Measurements from ENCODE around the gene FHIT. TPM values are rescaled to one million over a fixed set of nuclear protein-coding genes. Genes with fewer than 3 reads are reported as not detected.
"Not testable (repeated sequence)": the region's sequence is repeated elsewhere in the genome, so short reads cannot be mapped to it uniquely, and the experiment has no call there.

The FHIT gene
- total and polyA plus RNA-seq, 5 experiments from 2014 or later, result 11.7 to 32.3 (median 15.5) TPM

DNA sequence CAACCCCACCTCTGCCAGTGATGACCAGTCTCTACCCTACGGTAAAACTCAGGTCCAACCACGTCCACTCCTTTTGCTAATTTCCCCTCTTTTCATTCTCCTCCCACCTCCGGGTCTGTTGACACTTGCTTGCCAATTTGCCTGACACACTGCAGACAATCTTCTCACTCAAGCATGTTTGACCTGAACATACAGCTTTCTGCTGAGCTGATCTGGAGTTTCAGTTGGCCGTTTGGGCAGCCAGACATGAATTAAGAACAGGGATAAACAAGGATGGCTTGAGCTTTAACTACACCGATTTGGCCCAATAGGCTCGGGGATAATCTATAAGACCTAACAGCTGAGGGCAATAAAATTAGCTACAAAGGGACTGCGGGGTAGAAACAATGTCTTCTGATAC, 1442.8 kb downstream of the FHIT start:
- Mint-ChIP-seq H3K27ac (no peak overlapping the region), H3K9me3 (no peaks in the 10 kb centered on the region), H3K36me3 (peaks cover 0 to 6% (median 2%) of the 10 kb centered on the region in 3 donors), H3K4me1 (peaks cover 8 to 23% (median 14%) of the 10 kb centered on the region in 4 donors), H3K27me3 (no peaks in the 10 kb centered on the region), H3K4me3 (no peak overlapping the region)
- POLR2A ChIA-PET, result no interaction called here
- no peak for DNase-seq
- ATAC-seq, result no peak

DNA sequence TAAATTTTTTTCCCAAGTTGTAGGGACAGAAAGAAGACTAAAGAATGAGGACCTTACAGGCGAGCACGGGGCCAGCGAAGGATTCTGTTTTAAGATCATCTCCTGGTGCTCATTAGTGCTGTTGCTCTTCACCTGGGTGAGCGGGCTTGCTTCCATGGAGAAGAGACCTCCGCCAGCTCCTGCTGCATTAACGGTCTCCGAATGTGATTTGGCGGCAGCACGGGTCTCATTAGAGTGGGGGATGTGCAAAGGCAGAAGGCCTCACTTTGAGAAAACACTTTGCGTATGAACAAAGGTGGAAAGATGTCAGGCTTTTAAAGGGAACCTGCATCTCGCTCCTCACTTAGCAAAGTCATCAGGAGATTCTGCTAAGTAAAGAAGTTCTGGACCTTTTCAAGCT, 1448.0 kb downstream of the FHIT start:
- ATAC-seq, result no peak
- Mint-ChIP-seq H3K27ac (no peak overlapping the region), H3K9me3 (no peaks in the 10 kb centered on the region), H3K27me3 (no peaks in the 10 kb centered on the region), H3K4me3 (no peak overlapping the region), H3K4me1 (peaks cover 4 to 26% (median 20%) of the 10 kb centered on the region in 4 donors), H3K36me3 (peaks cover 0 to 17% (median 2%) of the 10 kb centered on the region in 3 donors)
- DNase-seq, result no peak
- POLR2A ChIA-PET, result no interaction called here

DNA sequence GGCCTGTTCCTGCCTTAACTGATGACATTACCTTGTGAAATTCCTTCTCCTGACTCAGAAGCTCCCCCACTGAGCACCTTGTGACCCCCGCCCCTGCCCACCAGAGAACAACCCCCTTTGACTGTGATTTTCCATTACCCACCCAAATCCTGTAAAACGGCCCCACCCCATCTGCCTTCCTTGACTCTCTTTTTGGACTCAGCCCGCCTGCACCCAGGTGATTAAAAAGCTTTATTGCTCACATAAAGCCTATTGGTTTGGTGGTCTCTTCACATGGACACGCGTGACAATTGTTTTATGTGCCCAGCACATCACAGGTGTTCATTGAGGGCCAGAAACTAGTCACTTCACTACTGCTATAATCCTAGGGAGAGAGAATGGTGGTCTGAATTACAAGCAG, 1448.8 kb downstream of the FHIT start:
- H3K36me3 Mint-ChIP-seq, result peaks cover 0 to 15% (median 2%) of the 10 kb centered on the region in 3 donors
- DNase-seq, ATAC-seq, H3K27me3 Mint-ChIP-seq, H3K9me3 Mint-ChIP-seq, POLR2A ChIA-PET, H3K4me3 Mint-ChIP-seq: not testable (repeated sequence)
- H3K27ac Mint-ChIP-seq, result peak overlapping the region in 1 of 10 donors; percentile 21
- H3K4me1 Mint-ChIP-seq, result peaks cover 4 to 28% (median 21%) of the 10 kb centered on the region in 4 donors

DNA sequence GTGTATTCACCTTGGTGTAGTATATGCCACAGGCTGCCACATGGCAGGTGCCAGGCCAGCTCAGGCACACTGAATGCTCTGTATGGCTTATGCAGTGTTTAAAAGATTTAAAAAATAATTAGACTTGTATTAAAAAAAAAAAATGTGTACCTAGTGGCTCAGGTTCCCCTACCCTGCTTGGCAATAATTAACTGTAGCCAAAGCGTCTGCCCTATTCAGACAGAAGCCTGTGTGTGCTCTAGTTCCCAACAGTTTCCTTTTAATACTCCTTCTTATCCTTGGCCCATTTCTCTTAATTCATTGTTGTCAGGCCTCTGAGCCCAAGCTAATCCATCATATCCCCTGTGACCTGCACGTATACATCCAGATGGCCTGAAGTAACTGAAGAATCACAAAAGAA, 1449.2 kb downstream of the FHIT start:
- H3K27ac Mint-ChIP-seq, result peak overlapping the region in 1 of 10 donors; percentile 66
- no peaks in the 10 kb centered on the region for H3K27me3 Mint-ChIP-seq
- ATAC-seq (no peak), DNase-seq (no peak)
- peaks cover 0 to 15% (median 2%) of the 10 kb centered on the region in 3 donors for H3K36me3 Mint-ChIP-seq
- POLR2A ChIA-PET, result no interaction called here
- H3K9me3 Mint-ChIP-seq, result no peaks in the 10 kb centered on the region
- H3K4me3 Mint-ChIP-seq, result no peak overlapping the region
- H3K4me1 Mint-ChIP-seq, result peaks cover 4 to 28% (median 21%) of the 10 kb centered on the region in 4 donors

DNA sequence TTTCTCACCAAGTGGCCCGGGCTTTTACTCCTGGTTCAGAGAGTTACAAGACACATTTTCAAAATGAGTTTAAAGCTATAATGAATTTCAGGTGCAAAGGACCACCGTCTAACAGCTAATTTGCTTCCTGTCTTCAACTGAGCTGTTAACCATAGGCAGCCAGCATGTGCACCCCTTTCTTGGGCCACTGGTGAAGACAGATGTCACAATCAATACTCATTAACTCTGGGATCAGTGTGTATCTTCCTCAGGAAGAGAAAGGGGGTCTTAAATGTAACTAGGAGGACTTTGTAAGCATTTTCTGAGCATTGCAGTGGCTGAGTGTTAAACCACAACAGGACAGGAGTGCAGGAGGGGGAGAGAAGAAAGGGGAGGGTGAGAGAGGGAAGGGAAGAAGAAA, 1450.8 kb downstream of the FHIT start:
- Mint-ChIP-seq H3K27ac (peak overlapping the region in 2 of 10 donors; percentile 72 to 78), H3K4me3 (peak overlapping the region in 1 of 10 donors; percentile 2), H3K4me1 (peaks cover 4 to 28% (median 23%) of the 10 kb centered on the region in 4 donors), H3K27me3 (no peaks in the 10 kb centered on the region), H3K9me3 (no peaks in the 10 kb centered on the region), H3K36me3 (peaks cover 0 to 19% (median 10%) of the 10 kb centered on the region in 3 donors)
- no peak for ATAC-seq
- no peak for DNase-seq
- POLR2A ChIA-PET, result no interaction called here

DNA sequence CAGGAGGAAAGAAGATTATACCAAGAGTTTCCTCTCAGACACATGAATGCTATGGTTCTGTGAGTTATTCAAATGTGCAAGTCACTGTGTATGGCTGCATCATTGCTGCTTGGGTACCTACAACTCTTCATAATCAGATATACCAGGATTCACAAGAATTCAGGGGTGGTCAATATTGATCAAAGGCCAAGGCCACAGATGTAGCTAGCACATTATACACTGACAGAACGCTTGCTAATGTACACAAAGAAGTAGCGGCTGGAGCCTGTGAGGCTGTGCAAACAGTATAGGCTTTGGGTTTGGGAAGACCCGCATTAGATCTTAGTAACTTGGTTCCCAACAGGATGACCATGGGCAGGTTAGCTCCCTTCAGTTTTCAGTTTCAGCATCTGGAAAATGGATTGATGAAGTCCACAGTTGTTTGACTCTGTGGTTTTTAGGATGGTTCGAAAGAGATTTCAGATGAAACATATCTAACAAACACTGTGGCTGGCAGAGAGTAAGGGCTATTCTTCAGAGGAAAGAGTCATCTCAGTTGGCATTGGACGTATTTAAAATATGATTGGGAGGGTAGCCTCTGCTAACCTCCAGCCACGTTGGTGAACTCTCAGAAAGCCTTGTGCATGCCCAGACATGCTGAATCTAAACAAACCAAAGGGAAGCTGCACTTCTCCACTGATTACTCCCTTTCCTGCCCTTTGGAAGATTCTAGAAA, 1452.7 kb downstream of the FHIT start:
- H3K4me1 Mint-ChIP-seq, result peaks cover 4 to 28% (median 23%) of the 10 kb centered on the region in 4 donors
- POLR2A ChIA-PET, result no interaction called here
- no peak for ATAC-seq

DNA sequence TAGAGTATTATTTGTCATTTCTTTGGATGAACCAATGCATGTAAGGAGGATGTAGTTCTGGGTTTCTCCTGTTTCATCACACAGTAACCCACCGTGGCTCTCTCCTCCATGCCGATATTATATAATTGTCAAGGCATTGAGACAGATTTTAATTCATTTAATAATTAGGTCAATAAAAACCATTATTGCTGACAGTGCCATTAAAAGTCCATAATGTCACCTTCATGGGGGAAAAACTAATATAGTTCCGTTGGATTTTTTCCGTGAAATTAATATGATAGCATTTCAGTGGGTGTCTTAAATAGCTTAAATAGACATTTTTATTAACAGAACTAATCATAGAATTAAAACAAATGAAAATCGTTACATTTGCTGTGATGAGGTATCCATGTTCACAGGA, 1453.7 kb downstream of the FHIT start:
- Mint-ChIP-seq H3K36me3 (peaks cover 0 to 12% (median 8%) of the 10 kb centered on the region in 3 donors), H3K9me3 (no peaks in the 10 kb centered on the region)
- POLR2A ChIA-PET, result no interaction called here

More for the DNA sequence above, 1452.7 kb downstream of the FHIT start:
- H3K27ac Mint-ChIP-seq, result no peak overlapping the region
- no peak for DNase-seq
- H3K9me3 Mint-ChIP-seq, result no peaks in the 10 kb centered on the region
- peaks cover 0 to 18% (median 8%) of the 10 kb centered on the region in 3 donors for H3K36me3 Mint-ChIP-seq
- H3K4me3 Mint-ChIP-seq, result no peak overlapping the region
- H3K27me3 Mint-ChIP-seq, result no peaks in the 10 kb centered on the region

DNA sequence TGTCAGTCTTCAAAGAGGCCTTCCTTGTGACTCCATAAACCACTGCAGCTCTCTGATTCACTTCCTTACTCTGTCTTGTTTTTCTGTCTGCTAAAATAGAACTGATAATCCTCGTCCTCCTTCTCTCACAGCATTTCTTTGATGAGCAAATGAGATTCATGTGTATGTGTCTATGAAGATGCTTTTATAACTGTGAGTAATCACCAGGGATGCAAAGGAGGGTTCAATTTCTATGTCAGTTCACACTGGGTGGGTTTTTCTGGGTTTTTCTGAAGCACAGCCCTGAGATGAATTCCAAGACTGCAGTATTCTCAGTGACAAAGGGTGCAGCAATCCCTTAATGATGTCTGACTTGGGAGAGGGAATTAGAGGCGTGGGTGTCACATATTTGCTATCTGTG, 1454.8 kb downstream of the FHIT start:
- Mint-ChIP-seq H3K27me3 (no peaks in the 10 kb centered on the region), H3K36me3 (peaks cover 0 to 10% (median 8%) of the 10 kb centered on the region in 3 donors), H3K9me3 (no peaks in the 10 kb centered on the region), H3K4me3 (no peak overlapping the region), H3K27ac (no peak overlapping the region), H3K4me1 (peaks cover 4 to 17% (median 14%) of the 10 kb centered on the region in 4 donors)
- POLR2A ChIA-PET, result no interaction called here
- no peak for DNase-seq
- no peak for ATAC-seq

More for the DNA sequence above, 1453.7 kb downstream of the FHIT start:
- DNase-seq, result no peak
- no peaks in the 10 kb centered on the region for H3K27me3 Mint-ChIP-seq
- H3K27ac Mint-ChIP-seq, result no peak overlapping the region
- no peak for ATAC-seq
- no peak overlapping the region for H3K4me3 Mint-ChIP-seq
- peaks cover 4 to 26% (median 22%) of the 10 kb centered on the region in 4 donors for H3K4me1 Mint-ChIP-seq

DNA sequence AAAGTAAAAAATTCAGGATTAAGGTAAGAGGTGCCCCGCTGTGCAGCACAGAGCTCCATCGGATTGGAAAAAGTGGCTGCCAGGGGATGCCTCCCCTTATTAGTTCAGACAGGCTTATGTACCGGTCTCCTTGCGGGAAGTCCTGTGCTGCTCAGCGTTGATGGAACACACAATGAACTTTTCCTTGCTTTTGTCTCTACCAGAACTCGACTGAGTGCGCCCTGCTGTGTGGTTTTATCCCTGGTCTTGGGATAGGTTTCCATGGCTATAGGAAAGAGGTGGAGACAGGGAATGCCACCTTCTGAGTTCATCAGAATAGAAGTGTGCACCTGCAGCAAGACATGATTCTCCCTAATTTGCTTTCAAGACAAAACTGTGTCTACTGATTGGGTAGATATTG, 1455.5 kb downstream of the FHIT start:
- Mint-ChIP-seq H3K9me3 (no peaks in the 10 kb centered on the region), H3K4me1 (peaks cover 6 to 22% (median 18%) of the 10 kb centered on the region in 4 donors), H3K27ac (no peak overlapping the region), H3K4me3 (no peak overlapping the region), H3K36me3 (peaks cover 0 to 10% (median 8%) of the 10 kb centered on the region in 3 donors), H3K27me3 (no peaks in the 10 kb centered on the region)
- POLR2A ChIA-PET, result no interaction called here
- no peak for ATAC-seq
- no peak for DNase-seq

DNA sequence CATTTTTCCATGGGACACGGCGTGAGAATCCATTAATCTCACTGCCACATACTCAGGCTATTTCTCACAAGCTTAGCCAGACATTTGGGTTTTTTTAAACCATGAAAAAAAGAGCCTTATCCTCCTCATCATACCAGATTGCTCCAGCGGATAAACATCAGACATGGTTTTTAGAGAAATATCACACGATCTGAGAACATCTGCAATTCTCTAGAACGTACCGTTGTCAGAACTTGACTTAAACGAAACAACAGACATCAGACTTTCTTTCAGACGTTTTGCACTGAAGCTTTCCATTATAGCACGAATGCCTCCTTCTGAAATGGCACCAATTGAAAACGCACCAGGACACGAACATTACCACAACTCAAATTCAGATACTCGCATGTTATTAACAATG, 1457.3 kb downstream of the FHIT start:
- DNase-seq (no peak), ATAC-seq (no peak)
- Mint-ChIP-seq H3K4me3 (no peak overlapping the region), H3K27ac (no peak overlapping the region), H3K36me3 (peaks cover 0 to 8% (median 4%) of the 10 kb centered on the region in 3 donors), H3K27me3 (no peaks in the 10 kb centered on the region), H3K4me1 (peaks cover 9 to 26% (median 17%) of the 10 kb centered on the region in 4 donors), H3K9me3 (no peaks in the 10 kb centered on the region)
- POLR2A ChIA-PET, result no interaction called here

DNA sequence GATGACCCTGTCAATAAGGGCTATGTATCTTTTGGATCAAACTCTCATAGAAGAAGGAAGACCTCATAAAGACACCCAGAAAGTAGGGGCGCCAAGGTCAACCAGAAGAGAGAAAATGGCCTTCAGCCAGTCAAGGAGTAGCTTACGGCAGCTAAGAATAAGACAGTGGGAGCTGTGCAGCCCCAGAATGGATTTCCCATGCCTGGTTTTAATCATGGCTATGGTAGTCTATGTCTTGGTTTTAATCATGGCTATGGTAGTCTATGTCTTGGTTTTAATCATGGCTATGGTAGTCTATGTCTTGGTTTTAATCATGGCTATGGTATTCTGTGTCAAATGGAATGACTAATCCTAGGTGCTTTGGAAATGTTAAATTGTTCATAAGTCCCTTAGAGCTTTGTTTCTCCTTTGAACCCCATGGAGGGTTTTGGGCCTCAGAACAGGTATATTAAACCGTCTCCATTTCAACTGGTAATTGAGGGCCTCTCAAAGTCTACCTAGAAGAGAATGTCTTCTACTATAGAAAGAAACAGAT, 1459.4 kb downstream of the FHIT start:
- Mint-ChIP-seq H3K4me3 (no peak overlapping the region), H3K36me3 (peaks cover 0 to 13% (median 8%) of the 10 kb centered on the region in 3 donors), H3K27ac (no peak overlapping the region), H3K4me1 (peaks cover 9 to 27% (median 21%) of the 10 kb centered on the region in 4 donors), H3K9me3 (peaks cover 0 to 3% (median 0%) of the 10 kb centered on the region in 9 donors), H3K27me3 (no peaks in the 10 kb centered on the region)
- ATAC-seq, result no peak
- no peak for DNase-seq
- POLR2A ChIA-PET, result no interaction called here

DNA sequence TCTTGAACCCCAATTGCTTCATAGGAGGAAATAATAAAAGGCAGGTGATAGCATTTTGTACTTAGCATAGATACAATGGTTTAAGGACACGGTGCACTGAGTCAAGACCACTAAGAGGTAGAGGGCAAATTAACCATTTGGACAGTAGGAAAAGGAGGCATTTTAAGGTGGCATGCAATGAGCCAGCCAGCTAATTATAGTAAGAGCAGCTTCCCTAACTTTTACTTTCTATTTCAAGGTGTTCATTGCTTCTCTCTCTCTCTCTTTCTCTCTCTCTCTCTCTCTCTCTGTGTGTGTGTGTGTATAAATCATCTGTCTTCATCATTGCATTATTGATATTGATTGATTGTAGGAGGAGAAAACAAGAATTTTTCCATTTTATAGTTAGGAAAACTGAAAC, 1461.0 kb downstream of the FHIT start:
- POLR2A ChIA-PET, result no interaction called here
- ATAC-seq (no peak), DNase-seq (no peak)
- peaks cover 6 to 20% (median 11%) of the 10 kb centered on the region in 3 donors for H3K36me3 Mint-ChIP-seq
- H3K4me1 Mint-ChIP-seq, result peaks cover 9 to 27% (median 18%) of the 10 kb centered on the region in 4 donors
- H3K4me3 Mint-ChIP-seq, result peak overlapping the region in 2 of 10 donors; percentile 1 to 33
- peaks cover 0 to 3% (median 0%) of the 10 kb centered on the region in 9 donors for H3K9me3 Mint-ChIP-seq
- peak overlapping the region in 1 of 10 donors; percentile 2 for H3K27ac Mint-ChIP-seq
- no peaks in the 10 kb centered on the region for H3K27me3 Mint-ChIP-seq

DNA sequence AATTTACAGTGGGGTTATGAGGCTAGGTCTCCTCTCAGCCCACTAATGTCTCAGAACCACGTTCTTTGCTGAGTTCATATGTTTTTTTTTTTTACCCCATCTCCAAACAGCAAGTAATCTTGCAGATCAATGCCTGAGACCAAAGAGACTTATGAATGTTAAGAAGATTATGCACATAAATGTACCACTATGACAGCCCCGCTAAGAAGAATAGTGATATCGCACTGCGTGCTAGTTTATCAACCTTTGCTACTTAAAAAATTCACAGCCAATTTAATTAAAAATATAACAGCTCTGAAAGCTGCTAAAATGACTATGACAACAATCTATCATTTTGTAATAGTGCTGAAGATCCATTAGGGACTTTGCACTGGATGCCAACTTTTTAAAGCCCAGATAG, 1462.5 kb downstream of the FHIT start:
- Mint-ChIP-seq H3K36me3 (peaks cover 6 to 25% (median 15%) of the 10 kb centered on the region in 3 donors), H3K4me3 (no peak overlapping the region), H3K27me3 (peaks cover 0 to 8% (median 0%) of the 10 kb centered on the region in 5 donors), H3K27ac (peak overlapping the region in 1 of 10 donors; percentile 29), H3K9me3 (peaks cover 0 to 8% (median 0%) of the 10 kb centered on the region in 9 donors), H3K4me1 (peaks cover 15 to 38% (median 22%) of the 10 kb centered on the region in 4 donors)
- no peak for ATAC-seq
- POLR2A ChIA-PET, result no interaction called here
- DNase-seq, result no peak

Measured in naive thymus-derived CD8-positive, alpha-beta T cell (primary cell).